HS-5 (cell line): Measurements from ENCODE around the gene PRPF19.

Source experiments
- DNase-seq: peaks from one replicate; pipeline ENCODE4 v3.0.0-alpha.2; 2012; ENCODE audit warnings: low read depth

PRPF19 gene

DNA sequence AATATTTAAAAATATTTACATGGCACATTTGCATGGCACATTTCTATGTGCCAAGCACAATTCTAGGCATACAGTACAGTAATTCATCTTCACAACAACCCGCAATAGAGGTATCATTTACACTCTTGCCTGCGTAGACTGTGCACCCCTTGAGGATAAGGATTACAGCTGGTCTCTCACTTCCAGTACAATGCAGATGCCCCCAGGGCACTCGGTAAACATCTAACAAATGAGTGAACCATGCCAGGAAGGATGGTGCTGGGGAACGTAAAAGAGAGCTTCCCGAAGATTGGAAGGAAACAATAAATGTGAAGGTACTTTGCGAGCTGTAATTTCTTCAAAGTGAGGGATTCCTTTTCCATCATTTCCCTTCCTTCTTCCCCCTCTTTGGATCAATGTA is 1.3 kb downstream of the PRPF19 start:
- DNase-seq: no peak

DNA sequence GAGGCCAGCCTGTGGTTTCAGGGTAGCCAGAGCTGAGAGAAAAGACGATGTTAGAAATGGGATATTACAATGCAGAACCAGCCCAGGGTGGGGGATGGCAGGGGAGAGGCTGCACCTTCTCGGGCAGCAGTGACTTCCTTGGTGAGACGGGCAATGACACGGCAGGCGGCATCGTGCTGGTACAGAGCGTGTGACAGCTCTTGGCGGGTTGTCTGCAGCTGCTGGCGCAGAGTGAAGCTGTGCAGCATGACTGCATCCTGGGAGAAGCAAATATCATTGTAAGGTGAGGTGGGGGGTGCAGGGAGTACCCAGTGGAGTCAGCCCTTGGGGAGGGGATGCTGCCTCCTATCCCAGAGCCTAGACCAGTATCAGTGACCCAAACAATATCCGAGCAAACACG is 3.8 kb downstream of the PRPF19 start:
- no peak for DNase-seq

DNA sequence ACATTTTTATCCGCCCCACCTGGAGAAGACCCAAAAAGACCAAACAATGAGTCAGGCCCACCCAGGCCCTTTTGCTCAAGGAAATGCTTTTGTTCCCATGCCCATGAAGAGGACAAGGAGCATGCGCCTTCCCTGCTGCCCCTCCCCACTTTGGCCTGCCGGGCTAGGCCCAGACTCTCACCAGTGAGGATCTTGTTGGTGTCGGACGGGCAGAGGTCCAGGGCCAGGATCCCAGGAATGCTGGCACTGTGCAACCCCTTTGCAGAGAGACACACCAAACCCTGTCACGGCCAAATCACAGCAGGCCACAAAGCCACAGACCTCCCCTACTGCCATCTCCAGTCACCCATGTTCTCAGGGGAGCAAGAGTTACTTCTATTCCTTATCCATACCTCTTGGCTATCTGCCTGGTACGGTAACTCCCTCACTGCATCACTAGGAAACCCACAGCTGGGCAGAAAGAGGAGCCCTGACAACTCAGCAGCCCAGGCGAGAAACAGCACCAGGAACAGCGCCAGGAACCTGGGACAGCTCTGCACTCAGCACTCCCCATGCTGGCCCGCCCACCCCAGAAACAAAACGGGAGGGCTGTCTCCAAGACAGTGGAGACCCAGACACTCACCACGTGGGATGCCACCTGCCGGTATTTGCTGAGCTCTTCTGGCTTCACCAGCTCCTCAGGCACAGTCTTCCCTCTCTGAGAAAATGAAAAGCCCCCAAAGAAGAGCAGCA is 5.5 kb downstream of the PRPF19 start:
- no peak for DNase-seq

DNA sequence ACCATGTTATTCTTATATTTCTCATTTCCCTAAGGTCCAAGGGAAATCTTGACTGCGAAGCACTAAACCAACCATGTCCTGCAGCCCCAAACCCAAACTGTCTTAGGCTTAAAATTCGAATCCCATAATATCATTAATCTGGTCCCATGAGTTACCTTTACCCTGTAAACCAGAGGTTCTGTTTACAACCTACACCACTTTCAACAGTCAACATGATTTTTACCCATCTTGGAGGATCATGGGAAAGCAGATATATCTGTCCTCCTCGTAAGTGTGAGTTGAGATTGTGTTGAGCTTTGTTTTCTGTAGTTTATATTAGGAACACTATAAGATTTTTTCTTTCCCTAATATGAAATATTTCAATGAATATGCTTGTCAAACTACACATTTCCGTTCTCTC is 6.4 kb downstream of the PRPF19 start:
- no peak for DNase-seq

DNA sequence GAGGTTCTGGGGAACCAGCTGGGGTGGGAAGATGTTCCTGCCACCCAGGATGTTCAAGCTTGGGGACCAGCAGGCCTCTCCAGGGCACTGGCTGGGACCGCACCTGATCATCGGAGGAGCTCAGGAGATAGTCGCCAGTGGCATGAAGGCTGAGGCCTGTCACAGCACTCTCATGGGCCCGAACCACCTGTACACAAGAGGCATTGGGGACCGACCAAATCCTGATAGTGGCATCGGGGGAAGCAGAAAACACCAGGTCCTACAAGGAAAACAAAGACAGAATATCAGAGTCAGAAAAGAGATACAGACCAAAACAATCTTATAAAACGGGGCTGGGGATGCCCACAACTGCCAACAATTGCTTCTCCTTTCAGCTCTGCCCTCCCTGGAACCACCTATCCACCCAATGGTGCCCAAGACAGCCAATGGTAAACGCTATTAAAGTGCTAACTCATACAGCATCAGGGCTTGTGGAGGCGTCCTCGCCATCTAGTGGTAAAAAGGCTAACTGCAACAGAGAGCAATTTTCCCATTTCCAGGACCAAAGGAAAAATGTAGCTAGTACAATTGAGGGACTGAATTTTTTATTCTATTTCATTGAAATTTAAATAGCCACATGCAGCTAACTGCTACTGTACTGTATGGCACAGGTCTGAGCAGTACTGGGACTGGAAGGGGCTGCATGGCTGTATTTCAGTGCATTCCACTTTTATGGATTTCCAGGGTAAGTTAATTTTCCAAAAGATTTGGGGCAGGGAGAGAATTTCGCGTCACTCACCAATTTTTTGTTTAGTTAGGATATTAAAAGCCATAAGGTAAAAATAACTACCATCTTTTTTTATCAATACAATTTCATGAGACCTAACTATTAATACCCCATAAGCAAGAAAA is 7.1 kb downstream of the PRPF19 start:
- no peak for DNase-seq

DNA sequence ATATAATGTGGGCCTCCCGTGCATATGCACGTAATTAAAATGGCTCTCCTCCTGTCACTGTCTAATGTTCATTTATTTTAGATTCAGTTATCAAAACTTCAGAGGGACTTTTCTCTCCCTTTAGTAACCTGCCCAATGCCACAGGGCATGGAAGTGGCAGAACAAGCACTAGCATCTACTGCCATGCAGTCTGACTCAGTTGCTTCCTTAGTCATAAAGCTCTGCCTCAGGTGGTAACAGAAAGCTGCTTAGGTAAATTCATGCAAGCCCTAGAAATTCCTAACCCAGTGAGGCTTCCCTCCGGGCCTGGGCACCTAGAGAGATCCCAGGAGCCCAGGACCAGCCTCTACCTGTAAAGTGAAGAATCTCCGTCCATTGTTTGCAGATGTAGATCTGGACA is 8.9 kb downstream of the PRPF19 start:
- no peak for DNase-seq

DNA sequence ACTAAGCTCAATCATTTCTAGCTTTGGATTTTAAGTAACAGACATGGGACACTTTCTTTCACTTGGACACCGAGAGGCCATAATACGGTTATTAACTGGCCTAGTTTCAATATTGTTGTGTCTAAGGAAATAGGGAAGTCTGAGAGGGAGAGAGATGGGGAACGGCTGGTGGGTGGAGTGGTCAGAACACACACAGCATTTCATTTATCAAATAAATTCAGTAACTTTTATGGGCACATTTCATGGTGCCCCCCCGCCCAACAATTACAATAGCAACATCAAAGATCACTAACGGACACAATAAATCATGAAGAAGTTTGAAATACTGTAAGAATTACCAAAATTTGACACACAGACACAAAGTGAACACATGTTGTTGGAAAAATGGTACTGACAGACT is 10.7 kb downstream of the PRPF19 start:
- no peak for DNase-seq

DNA sequence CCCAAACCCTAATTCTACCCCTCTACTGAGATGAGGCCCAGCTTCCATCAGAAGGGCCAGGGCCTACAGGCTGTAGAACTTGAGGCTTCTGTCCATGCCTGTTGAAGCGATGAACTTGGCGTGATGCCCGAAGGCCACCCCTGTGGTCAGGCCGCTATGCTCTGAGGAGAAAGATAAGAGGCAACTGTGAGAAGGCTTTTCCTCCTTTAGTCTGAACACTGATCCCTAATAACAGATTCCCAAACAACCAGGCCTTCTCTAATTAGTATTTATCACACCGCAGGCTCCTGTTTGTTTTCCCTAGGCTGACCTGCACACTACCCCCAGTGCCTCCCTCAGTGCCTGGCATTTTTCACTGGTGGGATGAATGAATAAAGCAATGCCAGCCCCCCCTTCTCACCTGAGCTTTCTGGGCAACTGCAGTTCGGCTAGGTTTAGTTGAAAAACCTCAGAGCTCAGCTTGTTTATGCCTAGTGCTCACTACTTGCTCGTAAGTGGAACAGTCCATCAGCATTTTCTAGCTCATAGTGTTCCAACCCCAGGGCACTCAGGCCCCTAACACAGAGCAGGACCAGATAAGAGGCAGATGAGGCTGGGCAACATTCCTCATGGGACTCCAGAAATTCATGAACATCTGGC is 15.2 kb downstream of the PRPF19 start:
- no peak for DNase-seq

DNA sequence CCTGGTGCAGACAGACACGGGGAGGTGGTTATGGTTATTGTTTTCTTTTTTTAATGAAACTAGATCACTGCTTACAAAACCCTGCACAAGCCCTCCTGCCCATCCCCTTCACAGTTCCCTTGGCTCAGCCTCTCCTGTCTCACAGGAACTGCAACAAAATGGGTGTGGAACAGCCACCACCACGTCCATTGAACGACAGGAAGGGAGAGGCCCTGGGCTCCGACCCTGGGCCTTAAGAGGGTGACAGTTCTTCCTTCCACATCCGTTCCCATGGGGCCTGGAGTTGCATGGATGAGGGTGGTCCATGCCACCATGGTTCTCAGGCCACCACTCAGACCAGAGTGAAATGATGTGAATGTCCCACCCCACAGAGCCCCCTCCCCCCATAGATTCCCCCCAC is 15.7 kb downstream of the PRPF19 start:
- DNase-seq: no peak

DNA sequence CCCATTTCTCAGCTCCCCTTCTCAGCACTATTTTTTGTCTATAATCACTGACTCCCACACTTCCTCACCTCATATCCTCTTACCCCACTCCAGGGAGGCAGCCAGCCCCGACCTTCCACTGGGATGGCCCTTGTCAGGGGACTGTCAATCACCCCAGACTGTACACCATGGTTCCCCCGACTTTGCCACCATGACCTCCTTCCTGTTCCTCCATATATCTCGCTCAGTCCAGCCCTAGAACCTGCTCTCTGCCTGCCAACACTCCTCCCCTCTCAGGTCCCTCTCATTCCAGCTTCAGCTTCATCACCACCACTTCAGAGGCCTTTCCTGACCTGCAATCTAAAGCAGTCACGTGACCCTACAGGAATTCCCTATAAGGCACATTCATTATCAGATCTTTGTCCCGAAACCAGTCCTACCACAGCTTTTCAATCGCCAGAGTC is 16.5 kb downstream of the PRPF19 start:
- no peak for DNase-seq

DNA sequence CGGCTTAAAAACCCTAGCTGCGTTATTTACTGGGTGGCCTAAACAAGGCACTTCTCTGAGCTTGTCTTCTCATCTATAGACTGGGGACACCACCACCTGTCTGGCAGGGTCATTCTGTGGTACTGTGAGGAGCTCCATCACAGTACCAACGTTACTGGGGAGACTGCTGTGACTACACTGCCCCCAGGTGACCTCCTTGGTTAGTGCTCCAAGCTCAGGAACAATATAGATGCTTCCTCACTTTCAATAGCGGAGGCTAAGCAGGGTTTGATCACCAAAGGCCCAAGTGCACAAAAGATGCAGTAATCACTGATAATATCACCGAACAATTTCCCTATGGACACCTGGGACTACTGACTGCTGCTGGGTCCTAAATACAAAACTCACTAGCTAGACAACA is 18.8 kb downstream of the PRPF19 start:
- DNase-seq: no peak

DNA sequence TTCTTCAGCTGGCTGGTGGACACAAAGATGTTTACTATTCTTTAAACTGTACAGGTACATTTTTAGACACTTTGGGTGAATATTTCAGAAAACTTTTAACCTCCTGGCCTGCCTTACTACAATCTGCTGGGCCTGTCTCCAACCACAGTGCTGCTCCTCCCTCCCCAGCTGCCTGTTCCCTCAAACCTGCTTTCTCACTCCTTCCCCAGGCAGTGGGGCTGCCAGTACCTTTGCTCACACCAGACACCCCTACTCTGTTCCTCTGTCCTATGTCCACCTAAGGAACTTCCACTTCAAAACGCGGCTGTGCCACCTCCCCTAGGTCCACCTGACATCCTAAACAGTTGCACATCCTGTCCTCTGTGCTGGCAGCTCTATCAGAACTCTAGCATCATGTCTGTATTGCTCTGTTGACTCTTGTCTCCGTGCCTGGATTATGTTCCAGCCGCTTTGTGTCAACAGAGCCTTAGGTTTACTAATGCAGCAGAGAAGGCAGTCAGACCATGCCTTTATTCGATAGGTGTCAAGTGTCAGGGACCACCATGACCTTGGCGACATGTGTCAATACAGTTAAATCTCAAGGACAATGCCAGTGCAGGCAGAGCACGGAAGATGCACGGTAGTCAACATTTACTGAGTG is 25.6 kb downstream of the PRPF19 start:
- DNase-seq: no peak

DNA sequence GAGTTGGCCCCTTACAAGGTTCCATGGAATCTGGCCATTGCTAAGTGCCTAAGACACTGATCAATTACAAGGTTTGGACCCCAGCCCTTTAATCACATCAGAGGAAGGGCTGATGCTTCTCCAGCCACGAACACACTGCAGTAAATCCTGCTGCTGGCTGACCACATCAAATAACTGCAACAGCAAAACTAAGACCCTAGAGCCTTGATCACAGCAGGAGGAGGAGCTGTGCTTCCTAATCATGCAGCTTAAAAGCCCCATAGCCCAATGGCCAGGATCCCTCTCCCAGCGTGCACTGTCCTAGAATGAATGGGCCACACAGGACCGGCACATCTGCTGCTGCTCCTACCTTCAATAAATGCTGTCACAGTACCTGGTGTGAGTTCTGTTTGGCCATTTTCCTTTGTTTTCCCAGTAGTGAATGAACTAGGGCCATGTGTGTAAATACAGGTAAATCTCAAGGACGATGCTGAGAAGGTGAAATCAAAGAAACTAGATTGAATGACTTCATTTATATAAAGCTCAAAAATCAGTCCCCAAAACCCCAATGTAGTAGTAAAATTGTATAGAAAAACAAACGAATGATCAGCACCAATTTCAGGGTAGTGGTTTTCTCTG is 26.3 kb downstream of the PRPF19 start:
- DNase-seq: no peak

DNA sequence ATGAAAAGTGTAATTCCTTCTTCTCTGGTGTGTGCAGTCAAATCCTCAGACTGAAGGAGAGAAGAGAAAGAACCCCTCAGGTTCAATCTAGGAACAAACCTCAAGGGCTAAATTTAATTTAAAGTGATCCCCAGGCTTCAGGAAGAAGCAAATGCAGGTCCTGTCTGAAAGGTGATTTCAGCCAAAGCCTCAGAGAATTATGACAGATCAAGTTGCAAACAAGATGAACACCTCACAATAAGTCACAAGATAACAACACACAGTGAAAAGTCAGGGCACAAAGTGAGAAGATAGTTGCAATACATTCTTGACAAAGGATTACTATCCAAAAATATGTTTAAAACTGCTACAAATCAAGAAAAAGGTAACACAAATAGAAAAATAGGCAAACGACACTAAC is 27.3 kb downstream of the PRPF19 start:
- no peak for DNase-seq

DNA sequence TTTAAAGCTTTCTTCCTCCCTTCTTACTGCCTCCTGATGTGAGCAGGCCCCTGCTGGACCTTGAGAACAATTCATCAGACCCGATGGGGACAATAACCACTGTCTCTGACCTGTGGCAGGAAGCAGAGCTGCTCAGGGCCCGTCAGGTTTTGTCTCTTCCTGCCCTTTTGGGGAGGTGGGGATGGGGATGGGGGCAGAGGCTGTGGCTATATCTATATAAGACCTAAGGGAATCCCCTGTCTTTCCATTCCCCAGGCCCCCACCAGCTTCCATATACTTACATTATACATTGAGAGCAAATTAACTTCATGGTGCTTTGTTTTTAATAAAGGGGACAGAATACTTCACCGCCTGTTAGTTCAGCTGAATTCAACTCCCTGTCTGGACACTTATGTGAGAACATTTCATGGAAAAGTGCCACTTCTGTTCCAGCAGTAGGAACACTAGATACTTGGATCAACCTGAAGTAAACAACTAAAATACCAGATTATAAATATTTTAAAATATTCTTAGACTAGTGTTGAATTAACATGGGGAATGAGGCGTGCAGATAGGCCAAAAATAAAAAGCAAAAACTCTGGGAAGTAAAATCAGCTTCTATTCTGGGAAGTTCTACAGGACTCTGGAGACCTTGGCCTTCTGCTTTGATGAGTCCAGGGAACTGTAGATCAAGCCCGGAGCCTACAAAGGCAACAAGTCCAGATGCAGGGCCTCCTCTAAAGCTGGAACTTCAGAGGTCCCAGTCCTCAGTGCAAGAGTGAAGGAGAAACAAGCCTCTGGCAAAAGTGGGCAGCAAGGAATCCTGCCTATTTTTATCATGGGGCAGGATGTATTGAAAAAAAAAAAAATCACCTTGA is 27.9 kb downstream of the PRPF19 start:
- no peak for DNase-seq

DNA sequence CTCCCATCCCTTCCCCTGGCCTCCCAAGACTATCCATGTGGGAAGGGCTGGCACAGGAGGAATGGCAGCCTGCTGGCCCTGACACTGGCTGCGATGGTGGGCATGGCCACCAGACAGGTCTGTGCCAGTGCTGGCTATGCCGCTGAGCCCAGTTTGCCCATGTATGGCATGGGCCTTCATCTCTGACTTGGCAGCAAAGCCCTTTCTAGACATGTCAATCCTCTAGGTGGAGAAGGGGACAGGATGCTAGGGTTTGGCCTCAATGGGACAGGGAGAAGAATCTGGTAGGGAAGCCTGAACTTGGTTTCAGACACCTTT is 30.3 kb downstream of the PRPF19 start:
- no peak for DNase-seq

DNA sequence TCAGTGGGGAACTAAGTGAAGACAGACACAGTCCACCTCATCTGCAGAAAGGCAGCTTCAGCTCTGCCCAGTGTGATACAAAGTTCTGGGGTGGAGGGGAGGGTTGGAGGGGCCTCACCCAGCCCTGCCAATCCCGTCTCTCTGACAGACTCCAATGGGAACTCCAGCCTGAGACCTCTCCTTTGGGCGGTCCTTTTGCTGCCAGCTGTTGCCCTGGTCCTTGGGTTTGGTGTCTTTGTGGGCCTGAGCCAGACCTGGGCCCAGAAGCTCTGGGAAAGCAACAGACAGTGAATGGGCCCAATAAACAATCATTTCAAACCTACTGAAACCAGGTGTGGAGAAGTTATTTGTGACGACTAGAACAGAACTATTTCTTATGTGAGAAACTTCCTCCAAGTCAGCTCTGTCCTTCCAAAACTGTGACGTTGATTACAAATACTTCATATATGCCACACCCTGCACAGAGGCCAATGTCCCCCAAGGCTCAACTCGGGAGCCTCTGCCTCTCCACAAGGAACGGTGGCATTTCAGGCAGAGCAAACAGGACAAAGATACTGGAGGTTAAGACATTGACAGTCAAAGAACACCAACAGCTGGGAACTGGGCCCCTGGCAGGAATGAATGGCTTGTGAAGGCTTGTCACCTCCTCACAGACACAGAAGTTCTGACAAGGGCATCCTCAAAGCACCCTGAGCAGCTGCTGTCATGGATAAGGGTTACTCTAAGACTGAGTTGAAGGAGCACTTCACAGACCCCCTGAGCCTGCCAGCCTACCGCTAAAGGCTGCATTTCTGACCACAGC is 30.8 kb downstream of the PRPF19 start:
- no peak for DNase-seq

DNA sequence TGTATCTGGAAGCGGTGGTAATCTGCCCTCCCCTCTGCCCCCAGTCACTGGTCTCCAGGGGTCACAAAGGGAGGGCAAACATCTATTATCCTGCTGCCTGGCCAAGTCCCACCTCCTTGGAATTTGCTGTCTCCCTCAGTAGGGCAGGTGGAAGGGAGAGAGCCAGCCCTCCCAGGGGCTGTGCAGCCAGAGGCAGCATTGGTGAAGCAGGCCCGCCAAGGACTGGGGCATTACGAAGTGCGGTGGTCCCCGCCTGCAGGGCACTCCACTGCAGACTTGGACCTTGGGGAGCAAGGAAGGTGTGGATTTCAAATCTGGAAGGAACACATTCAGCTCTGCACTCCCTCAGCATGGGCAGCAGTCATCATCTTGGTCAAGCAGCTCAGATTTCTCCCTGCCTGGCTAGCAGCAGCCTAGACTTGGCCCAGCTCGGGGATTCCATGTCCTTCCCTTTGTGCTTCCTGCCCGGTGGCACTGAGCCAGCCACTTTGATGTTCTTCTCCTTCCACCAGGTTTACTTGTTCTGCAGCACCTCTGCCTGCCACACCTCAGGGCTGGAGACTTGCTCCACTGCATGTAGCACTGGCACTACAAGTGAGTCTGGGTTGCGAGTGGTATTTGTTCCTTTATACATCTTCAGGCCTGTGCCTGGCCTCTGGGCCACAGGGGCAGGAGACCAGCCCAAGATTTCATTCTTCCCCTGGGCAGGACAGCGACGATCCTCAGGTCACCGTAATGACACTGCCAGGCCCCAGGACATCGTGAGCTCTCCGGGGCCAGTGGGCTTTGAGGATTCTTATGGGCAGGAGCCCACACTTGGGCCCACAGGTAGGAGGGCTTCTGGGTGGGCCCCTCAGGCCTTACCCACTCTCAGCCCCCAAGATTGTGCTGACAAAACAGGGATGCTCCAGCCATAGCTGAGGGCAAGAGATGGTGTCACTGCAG is 31.7 kb downstream of the PRPF19 start:
- no peak for DNase-seq

DNA sequence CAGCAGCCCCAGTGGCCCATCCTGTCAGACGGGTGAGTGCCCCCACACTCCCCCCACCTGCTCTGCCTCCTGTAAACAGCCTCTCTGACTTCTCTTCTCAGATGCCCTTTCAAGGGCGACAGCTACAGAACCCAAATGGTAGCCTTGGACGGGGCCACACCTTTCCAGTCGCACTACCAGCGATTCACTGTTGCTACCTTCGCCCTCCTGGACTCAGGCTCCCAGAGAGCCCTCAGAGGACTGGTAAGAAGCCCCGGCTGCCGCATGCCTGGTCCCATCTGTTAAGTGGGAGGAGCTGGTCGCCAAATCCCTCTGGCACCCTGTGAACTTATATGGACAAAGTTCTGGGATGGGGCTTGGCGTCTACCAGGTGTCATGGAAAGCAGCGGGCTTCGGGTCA is 32.9 kb downstream of the PRPF19 start:
- no peak for DNase-seq
